Stimulated activated CD4-positive, alpha-beta T cell treated with anti-CD3 and anti-CD28 coated beads, TNF-alpha, amount 100 ng/mL, for 48 hours (primary cell): ENCODE data around the gene TAS2R40.
A peak's percentile ranks its signal among the peaks of the same experiment; 100 is the strongest.
"Not testable (repeated sequence)": the region's sequence is repeated elsewhere in the genome, so short reads cannot be mapped to it uniquely, and the experiment has no call there.

Source experiments
- DNase-seq, 3 donors: peaks; one replicate each; pipeline ENCODE4 v3.0.0-alpha.2; 2020; ENCODE audit warnings: low read depth in 3 of 3

The TAS2R40 gene

DNA sequence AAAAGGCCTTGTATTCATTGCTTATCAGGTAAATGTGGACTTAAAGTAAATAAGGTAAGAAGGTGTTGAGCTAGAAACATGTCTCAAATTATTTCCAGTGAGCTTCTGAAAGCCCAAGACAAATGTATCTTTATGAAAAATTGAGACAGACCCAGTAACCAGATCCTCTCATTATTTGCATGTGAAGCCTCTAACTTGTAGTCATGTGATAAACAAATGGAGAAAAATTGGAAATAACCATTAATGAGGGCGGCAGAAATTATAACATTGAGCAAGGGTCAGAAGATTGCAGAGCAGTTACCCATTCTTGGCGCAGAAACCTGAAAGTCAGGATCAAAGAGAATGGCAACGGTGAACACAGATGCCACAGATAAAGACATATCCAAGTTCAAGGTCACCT is at the start of gene TAS2R40:
TAS2R40 (plus strand) TSS at position 301 of the 400 bp plus-strand sequence; CDS start at position 343, 42 bp downstream.
- no peak for DNase-seq

DNA sequence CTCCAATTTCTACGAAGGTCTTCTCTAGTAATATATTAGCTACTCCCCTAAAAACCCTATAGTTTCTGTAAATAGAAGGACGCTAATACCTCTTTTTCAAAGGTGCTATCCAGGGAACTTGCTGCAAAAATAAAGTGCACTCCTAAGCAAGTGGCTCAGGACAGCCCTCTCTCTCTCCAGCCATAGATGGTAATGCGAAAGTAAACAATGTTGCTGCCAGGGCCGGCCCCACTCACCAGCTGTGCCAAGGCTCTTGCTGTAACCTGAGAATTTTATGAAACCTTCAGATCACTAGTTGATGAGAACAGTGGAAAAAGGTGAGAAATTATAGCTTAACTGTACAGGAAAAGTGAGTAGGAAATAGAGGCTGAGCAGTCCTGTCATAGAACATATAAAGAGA is 49.5 kb upstream of the TAS2R40 start:
- no peak for DNase-seq

DNA sequence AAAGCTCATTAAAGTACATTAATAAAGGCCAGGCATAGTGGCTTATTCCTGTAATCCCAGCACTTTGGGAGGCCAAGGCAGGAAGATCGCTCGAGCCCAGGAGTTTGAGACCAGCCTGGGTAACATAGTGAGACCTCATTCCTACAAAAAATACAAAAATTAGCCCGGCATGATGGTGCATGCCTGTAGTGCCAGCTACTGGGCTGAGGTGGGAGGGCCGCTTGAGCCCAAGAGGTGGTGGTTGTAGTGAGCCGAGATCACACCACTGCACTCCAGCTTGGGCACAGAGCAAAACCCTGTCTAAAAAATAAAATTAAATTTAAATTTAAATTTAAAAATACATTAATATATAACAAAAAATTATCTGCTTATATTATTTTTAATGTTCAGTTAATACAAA is 45.7 kb upstream of the TAS2R40 start:
- no peak for DNase-seq

DNA sequence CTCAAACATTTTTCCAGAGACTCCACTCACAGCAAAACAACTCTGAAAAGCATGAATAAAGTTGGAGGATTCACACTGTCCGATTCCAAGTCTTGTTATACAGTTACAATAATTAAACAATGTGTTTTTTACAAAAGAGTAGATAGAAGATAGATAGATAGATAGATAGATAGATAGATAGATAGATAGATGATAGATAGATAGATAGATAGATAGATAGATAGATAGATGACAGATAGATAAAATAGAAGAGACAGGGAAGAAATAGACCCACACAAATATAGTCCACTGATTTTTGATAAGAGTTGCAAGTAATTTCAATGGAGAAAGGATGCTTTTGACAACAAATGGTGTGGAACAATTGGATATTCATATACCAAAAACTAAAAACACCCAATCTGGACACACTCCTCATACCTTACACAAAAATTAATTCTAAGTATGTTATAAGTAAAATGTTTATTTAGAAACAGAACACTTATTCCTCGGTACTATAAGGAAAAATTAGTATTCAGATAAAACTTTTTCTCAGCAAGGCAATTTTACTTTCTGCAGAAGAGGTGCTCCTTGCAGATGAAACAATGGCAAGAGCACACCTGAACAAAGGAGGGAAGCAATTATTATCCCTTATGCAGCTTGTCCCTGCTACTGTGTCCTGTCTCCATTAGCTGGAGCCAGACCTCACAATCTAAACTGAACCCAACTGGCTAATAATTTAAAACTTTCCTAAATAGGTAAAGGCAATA is 44.3 kb upstream of the TAS2R40 start:
- no peak for DNase-seq

DNA sequence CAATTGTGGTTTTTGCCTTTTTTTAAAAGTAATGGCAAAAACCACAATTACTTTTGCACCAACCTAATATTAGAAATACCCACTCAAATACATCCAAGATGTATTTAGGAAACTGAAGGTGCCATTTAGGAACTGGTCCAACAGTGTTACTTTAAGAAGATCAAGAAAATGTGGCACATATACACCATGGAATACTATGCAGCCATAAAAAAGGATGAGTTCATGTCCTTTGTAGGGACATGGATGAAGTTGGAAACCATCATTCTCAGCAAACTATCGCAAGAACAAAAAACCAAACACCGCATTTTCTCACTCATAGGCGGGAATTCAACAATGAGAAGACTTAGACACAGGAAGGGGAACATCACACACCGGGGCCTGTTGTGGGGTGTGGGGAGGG is 41.1 kb upstream of the TAS2R40 start:
- not testable (repeated sequence) for DNase-seq

DNA sequence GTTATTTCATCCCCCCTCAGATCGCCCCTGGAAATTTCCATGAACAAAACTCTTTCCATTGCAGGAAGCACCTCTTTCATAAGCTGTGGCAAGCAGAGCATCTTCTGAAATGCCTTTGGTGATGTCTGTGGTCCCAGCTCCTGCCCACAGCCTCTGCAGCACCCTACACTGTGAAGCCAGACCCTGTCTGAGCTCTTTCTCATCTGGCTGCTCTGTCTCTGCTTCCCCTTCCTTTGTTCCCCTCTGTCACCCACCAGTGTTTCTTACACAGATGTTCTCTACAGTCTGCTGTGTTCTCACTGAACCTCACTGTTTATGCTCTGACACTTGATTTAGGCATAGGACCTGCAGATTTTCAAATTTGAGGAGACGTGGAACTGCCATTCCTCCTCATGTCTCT is 40.5 kb upstream of the TAS2R40 start:
- DNase-seq = no peak

DNA sequence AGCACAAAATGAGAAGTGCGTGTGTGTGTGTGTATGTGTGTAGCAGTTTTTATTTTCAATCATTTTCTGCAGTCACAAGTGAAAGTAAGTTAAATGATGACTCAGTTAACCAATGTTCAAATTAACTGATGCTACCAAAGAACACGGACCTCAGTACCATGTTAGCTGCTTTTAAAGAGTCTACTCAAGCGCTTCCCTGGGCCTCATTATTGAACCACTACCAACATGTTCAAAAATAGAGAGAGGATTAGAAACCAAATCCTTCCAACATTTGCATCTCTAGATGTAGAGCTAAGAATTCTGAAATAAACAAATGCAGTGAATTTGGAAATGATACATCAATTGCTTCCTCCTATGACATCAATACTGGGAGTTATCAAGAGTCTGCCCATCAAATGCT is 38.8 kb upstream of the TAS2R40 start, which contains the start of gene TAS2R39:
TAS2R39 (plus strand) TSS at position 396 of the 400 bp plus-strand sequence; CDS start at position 396, 0 bp downstream.
- no peak for DNase-seq

DNA sequence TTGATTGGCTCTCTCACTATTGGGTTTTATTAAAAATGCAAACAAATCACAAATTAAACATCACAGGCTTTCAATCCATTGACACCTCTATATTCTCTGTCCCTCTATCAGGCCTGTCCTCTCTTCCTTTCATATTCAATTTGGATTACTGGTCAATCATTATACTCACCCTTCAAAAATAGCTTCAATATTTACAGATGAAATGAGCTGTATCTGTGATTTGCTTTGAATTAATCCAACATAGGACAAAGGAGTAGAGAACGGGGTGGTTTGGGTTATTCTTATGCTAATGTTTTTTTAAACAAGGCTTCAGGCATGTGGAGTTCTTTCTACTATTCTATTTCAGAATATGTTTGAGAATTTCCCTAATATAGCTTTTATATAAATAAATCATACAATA is 36.3 kb upstream of the TAS2R40 start:
- DNase-seq = no peak

DNA sequence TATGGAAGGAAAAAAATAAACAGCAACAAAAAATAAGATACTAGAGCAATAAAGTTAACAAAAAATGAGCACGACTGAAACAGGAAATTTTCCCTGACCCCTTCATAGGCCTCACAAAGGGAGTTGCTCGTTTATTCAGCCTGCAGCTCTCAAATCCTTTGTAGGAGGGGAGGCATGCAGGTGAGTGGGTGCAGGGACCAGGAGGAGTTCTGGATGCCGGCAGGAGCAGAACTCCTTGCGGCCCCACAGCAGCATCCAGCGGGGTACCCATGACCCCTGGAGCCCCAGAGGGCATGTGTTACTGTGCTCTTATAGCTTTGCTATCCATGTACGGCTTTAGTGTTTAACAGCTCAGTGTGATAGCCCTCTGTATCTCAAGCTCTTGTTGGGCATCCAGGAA is 32.8 kb upstream of the TAS2R40 start:
- DNase-seq = no peak

DNA sequence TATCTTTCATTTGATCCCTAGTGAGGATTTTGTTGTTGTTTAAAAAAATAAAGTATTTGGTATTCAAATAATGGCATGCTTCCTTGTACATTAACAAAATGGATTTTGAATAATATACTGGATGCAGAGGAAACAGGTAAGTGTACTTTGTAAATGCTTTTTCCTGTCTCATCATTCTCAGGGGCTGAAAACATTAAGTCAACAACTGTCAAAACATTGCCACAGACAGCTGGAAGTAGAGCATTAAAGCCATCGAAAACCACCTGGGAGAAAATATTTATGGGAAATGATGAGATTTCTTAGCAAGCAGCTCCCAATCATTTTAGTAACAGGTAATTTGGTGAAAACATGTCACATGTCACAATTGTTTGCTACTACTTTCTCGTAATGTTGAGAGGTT is 28.0 kb upstream of the TAS2R40 start:
- DNase-seq = no peak

DNA sequence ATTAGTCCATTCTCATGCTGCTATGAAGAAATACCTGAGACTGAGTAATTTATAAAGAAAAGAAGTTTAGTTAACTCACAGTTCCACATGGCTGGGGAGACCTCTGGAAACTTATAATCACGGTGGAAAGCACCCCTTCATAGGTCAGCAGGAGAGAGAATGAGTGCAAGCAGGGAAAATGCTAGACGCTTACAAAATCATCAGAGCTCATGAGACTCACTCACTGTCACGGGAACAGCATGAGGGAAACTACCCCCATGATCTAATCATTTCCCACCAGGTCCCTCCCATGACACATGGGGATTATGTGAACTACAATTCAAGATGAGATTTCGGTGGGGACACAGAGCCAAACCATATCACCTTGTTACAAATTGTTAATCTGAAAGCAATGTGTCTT is 22.8 kb upstream of the TAS2R40 start:
- DNase-seq = no peak

DNA sequence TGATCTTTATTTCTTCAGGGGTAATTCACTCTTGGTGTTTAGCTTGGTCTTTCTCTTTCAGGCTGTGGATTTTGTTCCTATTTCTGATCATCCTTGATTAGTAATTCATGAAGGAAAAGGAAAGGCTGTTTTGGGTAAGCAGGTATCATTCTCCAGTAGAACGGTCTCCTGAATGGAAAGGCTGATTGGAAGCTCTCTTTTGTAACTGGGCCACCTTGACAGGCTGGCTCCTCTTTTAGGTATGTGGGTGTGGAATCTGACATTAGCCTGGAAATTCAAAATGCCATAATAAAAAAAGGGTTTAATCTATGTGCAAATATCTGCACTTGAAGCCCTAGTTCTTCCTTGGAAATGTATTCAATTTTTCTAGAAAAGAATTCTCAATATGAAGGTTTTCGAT is 19.7 kb upstream of the TAS2R40 start:
- DNase-seq = no peak

DNA sequence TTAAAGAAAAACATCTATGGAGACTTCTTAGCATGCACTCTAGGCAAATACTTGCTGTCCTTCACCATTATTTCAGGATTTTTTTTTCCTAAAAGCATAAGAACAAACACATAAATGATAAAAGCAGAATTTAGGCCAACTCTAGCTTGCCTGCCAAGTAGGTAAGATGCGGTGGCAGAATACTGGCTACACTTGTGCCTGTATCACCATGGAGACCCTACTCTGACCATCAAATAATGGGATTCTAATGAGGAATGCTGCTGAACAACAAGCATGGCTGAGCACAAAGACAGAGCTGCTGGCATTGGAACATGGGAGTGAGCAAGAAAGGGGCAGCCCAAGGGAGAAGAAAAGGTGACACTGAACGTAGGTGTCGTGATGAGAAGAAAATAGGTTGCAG is 18.5 kb upstream of the TAS2R40 start:
- no peak for DNase-seq

DNA sequence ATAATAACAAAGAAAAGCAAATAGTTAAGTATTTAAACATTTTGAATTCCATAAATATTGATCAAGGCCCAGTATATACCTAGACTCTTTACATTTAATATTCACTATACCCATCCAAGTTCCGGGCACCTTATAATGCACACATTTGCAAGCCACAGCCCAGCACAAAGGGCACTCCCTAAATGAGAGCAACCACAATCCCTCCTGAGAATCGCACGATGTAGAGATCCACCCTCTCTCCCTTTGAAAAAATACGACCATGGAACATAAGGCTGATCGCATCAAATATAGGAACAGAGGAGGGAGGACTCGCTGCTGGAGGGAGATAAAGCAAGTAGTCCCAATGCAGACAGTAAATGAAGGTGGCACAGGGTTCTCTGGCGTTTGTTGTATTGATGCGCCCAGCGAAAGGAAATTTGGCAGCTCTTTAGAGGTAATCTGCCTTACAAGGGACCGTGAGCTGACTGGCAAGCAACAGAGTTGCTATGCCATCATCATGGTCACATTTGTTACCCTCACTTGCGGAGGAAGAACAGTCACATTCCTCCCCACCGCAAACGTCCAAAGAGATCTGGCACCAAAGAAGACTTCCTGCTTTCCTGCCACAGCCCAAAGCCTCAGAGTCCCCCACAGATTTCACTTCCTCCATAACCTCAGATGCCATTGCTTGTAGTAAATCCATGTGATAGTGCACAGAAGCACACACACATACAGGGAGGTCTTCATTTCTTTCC is 16.1 kb upstream of the TAS2R40 start:
- peak in 2 of 3 donors; percentile 3 for DNase-seq

DNA sequence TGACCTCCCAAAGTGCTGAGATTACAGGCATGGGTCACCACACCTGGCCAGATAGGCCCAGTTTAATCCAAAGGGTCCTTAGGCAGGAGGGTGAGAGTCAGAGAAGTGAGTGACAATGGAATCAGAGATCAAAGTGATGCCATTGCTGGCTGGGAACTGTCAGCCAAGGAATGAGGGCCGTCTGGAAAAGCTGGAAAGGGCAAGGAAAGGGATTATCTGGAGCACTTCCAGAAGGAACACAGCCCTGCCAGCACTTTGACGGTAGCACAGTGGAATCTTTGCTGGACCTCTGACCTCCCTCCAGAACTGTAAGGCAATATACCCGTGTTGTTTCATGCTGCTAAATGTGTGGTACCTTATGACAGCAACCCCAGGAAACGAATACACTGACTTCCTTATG is 11.3 kb upstream of the TAS2R40 start:
- DNase-seq = no peak

DNA sequence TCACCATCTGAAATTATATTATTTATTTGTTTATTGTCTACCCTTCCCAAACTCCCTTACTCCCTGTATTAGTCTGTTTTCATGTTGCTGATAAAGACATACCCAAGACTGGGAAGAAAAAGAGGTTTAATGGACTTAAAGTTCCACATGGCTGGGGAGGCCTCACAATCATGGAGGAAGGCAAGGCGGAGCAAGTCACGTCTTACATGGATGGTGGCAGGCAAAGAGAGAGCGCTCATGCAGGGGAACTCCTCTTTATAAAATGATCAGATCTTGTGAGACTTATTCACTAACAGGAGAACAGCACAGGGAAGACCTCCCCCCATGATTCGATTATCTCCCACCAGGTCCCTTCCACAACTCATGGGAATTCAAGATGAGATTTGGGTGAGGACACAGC is 8.4 kb upstream of the TAS2R40 start:
- not testable (repeated sequence) for DNase-seq

DNA sequence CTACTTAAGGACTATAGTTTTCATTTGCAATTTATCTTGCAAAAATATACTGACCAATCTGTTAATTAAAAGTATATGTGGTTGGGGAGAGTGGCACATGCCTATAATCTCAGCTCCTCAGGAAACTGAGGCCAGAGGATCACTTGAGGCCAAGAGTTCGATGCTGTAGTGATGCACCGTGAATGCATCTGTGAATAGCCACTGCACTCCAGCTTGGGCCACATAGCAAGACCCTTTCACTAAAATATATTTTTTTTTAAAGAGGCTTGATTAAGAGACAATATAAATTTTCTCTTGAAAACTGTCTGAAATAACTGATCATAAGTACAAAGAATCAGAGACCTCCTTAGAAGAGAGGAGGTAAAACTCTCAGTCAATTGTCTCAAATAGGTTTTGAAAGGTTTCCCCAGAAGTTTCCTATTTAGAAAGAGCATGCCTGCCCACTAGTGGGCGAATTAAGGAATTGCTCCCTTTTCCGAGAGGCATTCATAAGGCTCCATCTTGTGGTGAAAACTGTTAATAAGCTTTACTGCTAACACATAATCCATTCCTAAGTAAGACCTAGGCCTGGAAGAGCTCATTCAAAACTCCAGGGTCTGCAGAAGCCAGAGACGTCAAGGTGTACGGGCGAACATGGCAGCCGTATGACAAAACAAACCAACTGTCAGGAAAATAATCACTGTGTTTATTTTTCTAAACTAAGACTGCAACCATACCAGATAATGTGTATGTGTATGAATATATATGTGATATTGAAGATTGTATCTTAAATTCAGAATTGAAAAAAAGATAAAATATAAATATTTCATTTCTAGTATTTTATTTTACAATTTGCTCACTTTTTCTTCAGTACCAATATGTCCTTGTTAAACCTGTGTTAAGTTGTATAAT is 6.8 kb upstream of the TAS2R40 start:
- DNase-seq = peak; percentile 26 to 43 (median 32)

DNA sequence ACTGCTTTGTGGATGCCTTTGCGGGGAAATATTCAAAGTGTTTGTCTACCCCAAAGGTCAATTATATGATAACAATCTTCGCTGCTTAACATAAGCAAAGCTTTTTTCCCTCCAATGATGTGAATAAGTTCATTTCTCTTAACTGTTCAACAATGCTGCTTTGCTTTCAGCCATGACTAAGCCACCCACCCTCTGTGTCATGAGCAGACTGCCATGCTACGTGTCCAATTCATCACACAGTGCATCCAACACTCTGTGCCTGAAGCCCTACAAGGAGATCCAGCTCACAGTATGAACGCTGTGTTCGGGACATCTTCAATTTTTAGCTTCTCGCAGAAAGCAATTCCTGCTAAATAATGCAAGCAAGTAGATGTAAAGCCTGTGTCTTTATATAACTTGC is 5.7 kb upstream of the TAS2R40 start:
- DNase-seq = no peak

DNA sequence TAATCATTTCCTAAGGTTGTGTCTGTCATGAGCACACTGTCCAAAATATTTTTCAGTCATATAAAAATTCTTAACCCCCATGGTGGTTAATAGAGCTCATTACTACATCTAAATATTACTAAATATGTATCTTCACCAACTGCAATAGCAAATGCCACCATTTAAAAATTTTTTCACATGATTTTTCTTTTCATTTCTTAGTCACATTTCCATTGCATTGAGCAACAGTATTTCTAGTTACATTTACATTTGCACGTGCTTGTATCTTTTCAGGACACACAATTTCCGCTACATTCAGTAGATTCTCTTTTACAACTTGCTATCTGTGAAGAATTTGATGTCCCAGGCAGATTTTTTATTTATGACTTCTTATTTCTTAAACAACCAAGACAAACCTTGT is 5.2 kb upstream of the TAS2R40 start:
- DNase-seq = no peak

DNA sequence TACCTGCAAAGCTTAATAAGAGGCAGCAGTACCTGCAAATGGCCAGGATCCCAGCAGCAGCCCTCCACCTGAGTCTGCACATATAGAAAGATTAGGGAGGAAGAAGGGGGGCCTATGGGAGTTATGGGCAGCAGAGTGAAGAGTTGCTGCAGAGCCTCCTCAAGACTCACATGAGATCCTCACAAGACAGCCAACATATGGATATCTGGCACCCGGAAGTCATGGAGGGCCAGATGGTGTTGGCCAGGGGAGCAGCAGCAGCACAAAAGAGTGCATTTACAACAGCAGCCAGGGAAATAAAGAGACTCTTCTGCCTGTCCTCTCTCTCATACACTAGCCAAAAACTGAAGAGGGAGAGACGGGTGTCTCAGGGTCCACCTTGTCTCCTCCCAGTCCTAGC is 4.0 kb upstream of the TAS2R40 start:
- no peak for DNase-seq

DNA sequence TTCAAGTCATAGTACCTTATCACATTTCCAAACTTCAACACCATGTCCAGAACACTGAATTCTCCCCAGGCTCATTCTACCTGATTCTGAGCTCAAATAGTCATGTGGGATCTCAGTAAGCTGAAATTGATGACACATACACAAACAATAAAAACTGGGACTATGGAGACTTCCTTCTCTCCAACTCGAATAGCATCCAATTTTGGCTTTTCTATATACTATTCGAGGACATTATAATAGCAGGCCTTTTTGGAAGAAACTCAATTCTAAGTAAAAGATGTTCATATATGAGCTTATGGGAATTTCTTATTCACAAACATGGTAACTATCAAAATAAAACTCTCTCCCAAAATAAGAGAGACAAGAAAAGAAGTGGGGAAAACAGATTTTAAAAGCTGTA is 551 bp upstream of the TAS2R40 start:
- no peak for DNase-seq

DNA sequence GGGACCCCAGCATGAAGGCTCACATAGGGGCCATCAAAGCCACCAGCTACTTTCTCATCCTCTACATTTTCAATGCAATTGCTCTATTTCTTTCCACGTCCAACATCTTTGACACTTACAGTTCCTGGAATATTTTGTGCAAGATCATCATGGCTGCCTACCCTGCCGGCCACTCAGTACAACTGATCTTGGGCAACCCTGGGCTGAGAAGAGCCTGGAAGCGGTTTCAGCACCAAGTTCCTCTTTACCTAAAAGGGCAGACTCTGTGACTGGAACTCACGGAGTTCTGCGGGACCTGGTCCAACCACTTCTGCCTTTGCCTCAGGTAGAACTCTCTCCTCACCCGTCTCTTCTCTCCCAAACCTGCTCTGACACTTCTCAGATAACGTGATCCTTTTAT is 945 bp downstream of the TAS2R40 start:
- no peak for DNase-seq
